Endothelial cell of umbilical vein (primary cell): ENCODE data around the gene CNTN1. TPM values are rescaled to one million over a fixed set of nuclear protein-coding genes. Genes with fewer than 3 reads are reported as not detected.

Experiments
- BruUV-seq: library from RNA; stranded (reverse); fragments of 400-500 nt; replicated peaks from 2 replicates; lab custom pipeline; 2021; lab: Mats Ljungman, UMichigan
- CTCF ChIA-PET: fragments of 300-600, 350-600 bp; sonication (Branson Sonifier 250); formaldehyde crosslinking; loops from one replicate; lab custom pipeline; 2021; ENCODE audit warnings: antibody characterized with exemption, inconsistent platforms; lab: Charles Lee
- POLR2A ChIA-PET: fragments of 300-600, 350-600 bp; sonication (Branson Sonifier 250); formaldehyde crosslinking; loops from one replicate; lab custom pipeline; 2021; ENCODE audit warnings: antibody characterized with exemption, inconsistent platforms; lab: Charles Lee
- DNase-seq: peaks from one replicate; pipeline ENCODE4 v3.0.0-alpha.2; 2011; ENCODE audit warnings: low read depth, low spot score
- FAIRE-seq: peaks from 2 replicates; lab custom pipeline; 2011; peaks lifted over from hg19 to GRCh38; lab: Jason Lieb, UNC
- H2AFZ ChIP-seq: 2 replicates; pipeline ENCODE4 v1.6.0; 2012; ENCODE audit warnings: low read depth, low read length, control low read depth, inconsistent platforms
- H3K27ac ChIP-seq: 2 replicates; pipeline ENCODE4 v1.5.1; 2011; ENCODE audit warnings: low read depth, mild to moderate bottlenecking, control low read depth, low read length, moderate library complexity; ENCODE audit not compliant: insufficient read depth
- H3K27me3 ChIP-seq, 2 experiments: 2 replicates each; pipeline versions ENCODE4 v1.6.0 to v1.6.1; 2011; ENCODE audit warnings: low read length in 2 of 2, mixed read lengths in 1 of 2; ENCODE audit not compliant: control insufficient read depth in 2 of 2, insufficient read depth in 2 of 2
- H3K36me3 ChIP-seq, 2 experiments: 2 replicates in 1 of 2; 3 replicates in 1 of 2; pipeline ENCODE4 v1.5.1; 2011; ENCODE audit warnings: low read length in 2 of 2, mild to moderate bottlenecking in 1 of 2, moderate library complexity in 1 of 2; ENCODE audit not compliant: control insufficient read depth in 2 of 2, insufficient read depth in 2 of 2; ENCODE audit errors: extremely low read depth in 1 of 2
- H3K4me1 ChIP-seq: 3 replicates; pipeline ENCODE4 v1.5.1; 2011; ENCODE audit warnings: mild to moderate bottlenecking, low read length; ENCODE audit not compliant: control insufficient read depth, insufficient read depth; ENCODE audit errors: extremely low read depth
- H3K4me2 ChIP-seq: 2 replicates; pipeline ENCODE4 v1.6.1; 2011; ENCODE audit warnings: low read length, control low read depth, mixed read lengths; ENCODE audit not compliant: insufficient read depth
- H3K4me3 ChIP-seq, 3 experiments: fragments of 200-600 bp in 1 of 3; sonication (generic), shearing (Covaris generic) in 1 of 3; replicated peaks in 1 of 3; 2 replicates each; pipeline ENCODE4 v1.5.1; 2011 to 2016; ENCODE audit warnings: control low read depth in 3 of 3, low read length in 3 of 3, mild to moderate bottlenecking in 2 of 3, inconsistent platforms in 1 of 3, low read depth in 1 of 3, moderate library complexity in 1 of 3; ENCODE audit not compliant: insufficient read depth in 1 of 3
- H3K79me2 ChIP-seq: 2 replicates; pipeline ENCODE4 v1.6.0; 2012; ENCODE audit warnings: low read length, inconsistent platforms; ENCODE audit not compliant: control insufficient read depth, insufficient read depth
- H3K9ac ChIP-seq: replicated peaks from 2 replicates; pipeline ENCODE3; 2011; ENCODE audit warnings: low read length, control low read depth; ENCODE audit not compliant: insufficient read depth; ENCODE audit errors: extremely low read depth
- H3K9me1 ChIP-seq: replicated peaks from 3 replicates; pipeline ENCODE4 v1.6.0; 2011; ENCODE audit warnings: mild to moderate bottlenecking, low read length; ENCODE audit not compliant: control insufficient read depth, insufficient read depth; ENCODE audit errors: extremely low read depth
- H3K9me3 ChIP-seq: replicated peaks from 2 replicates; pipeline ENCODE4 v1.5.1; 2012; ENCODE audit warnings: low read length, inconsistent platforms; ENCODE audit not compliant: control insufficient read depth, insufficient read depth
- H4K20me1 ChIP-seq: replicated peaks from 2 replicates; pipeline ENCODE3; 2011; ENCODE audit warnings: mild to moderate bottlenecking, low read length; ENCODE audit not compliant: control insufficient read depth, insufficient read depth; ENCODE audit errors: extremely low read depth
- JUN ChIP-seq: IDR thresholded peaks from 2 replicates; pipeline ENCODE4 v1.6.1; 2011; ENCODE audit warnings: borderline replicate concordance, low read depth; ENCODE audit not compliant: insufficient read length, insufficient read depth
- POLR2AphosphoS5 ChIP-seq: IDR thresholded peaks from 2 replicates; pipeline ENCODE4 v1.6.1; 2012; ENCODE audit warnings: low read depth, mild to moderate bottlenecking, control low read depth, low read length, moderate library complexity; ENCODE audit not compliant: insufficient read depth
- dilution Hi-C: fragments of 300-500 bp; cut with MboI; formaldehyde crosslinking; loops from one replicate; pipeline ENCODE4 v1.15.0; 2019; ENCODE audit warnings: low sequenced_read_pairs; ENCODE audit not compliant: extremely low pct_ligation_motif_present
- intact Hi-C: fragments of 100-400 bp; cut with micrococcal nuclease; formaldehyde crosslinking; loops from one replicate; pipeline ENCODE4 v1.10.0; 2022
- polyA plus RNA-seq, 4 experiments: library from polyadenylated mRNA; depleted of rRNA in 3 of 4; stranded (reverse) in 3 of 4; unstranded in 1 of 4; fragments of >200 nt; gene quantifications; 2 replicates each; pipeline versions ENCODE4 v1.2.1 to v1.2.3, GENCODE V29; 2011 to 2012; ENCODE audit warnings: missing spikeins in 1 of 4
- total RNA-seq: library from RNA; stranded (reverse); gene quantifications from 2 replicates; pipeline ENCODE4 v1.2.3, GENCODE V29; 2021

The CNTN1 gene
- total and polyA plus RNA-seq, 2 donors (not counting 3 experiments of a cell fraction or from before 2014, with no cell fraction given), result 0.07 TPM; not detected in 1

- H2AFZ ChIP-seq, result no peak overlapping the region
- DNase-seq, result no peak
- H3K4me1 ChIP-seq, result no peaks in the 10 kb centered on the region
- H3K79me2 ChIP-seq, result no peaks in the 10 kb centered on the region
- H3K27me3 ChIP-seq, result no peaks in the 10 kb centered on the region
- FAIRE-seq, result no peak
- no peak for TF ChIP-seq POLR2AphosphoS5
- intact Hi-C loops, result no loop called here
- H3K9me1 ChIP-seq, result no peaks in the 10 kb centered on the region
- H3K9ac ChIP-seq, result no peak overlapping the region
- H3K36me3 ChIP-seq, result no peaks in the 10 kb centered on the region
- H3K4me3 ChIP-seq, result no peak overlapping the region
- no peak overlapping the region for H3K27ac ChIP-seq
- no peak overlapping the region for H3K4me2 ChIP-seq
- CTCF ChIA-PET, result no interaction called here
- H3K9me3 ChIP-seq, result no peaks in the 10 kb centered on the region
- dilution Hi-C loops, result no loop called here
- POLR2A ChIA-PET, result no interaction called here
- no TSS peak for BruUV-seq
- no peaks in the 10 kb centered on the region for H4K20me1 ChIP-seq
Measured at GRCh38 chr12:40993158-40993557, 300.9 kb downstream of the CNTN1 start.

DNA sequence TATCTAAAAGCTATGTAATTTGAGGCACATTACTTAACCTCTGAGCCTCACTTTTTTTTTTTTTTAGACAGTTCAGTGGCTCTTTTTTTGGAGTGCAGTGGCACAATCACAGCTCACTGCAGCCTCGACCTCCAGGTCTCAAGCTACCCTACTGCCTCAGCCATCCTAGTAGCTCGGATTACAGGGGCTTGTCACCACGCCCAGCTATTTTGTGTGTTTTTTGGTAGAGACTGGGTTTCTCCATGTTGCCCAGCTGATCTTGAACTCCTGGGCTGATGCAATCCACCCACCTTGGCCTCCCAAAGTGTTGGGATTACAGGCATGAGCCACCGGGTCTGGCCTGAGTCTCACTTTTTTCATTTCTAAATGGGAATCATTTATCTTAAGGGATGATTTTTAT lies 303.9 kb downstream of the CNTN1 start:
- H3K79me2 ChIP-seq, result no peaks in the 10 kb centered on the region
- no peak for DNase-seq
- dilution Hi-C loops, result no loop called here
- CTCF ChIA-PET, result no interaction called here
- FAIRE-seq, result no peak
- no peak overlapping the region for H3K4me2 ChIP-seq
- no peaks in the 10 kb centered on the region for H3K36me3 ChIP-seq
- H3K9me1 ChIP-seq, result no peaks in the 10 kb centered on the region
- no peaks in the 10 kb centered on the region for H3K9me3 ChIP-seq
- H3K27me3 ChIP-seq, result no peaks in the 10 kb centered on the region
- peaks cover 3% of the 10 kb centered on the region for H3K4me1 ChIP-seq
- no peaks in the 10 kb centered on the region for H4K20me1 ChIP-seq
- H3K4me3 ChIP-seq, result no peak overlapping the region
- no peak overlapping the region for H3K27ac ChIP-seq
- BruUV-seq, result no TSS peak
- no peak overlapping the region for H2AFZ ChIP-seq
- POLR2A ChIA-PET, result no interaction called here
- no peak overlapping the region for H3K9ac ChIP-seq
- TF ChIP-seq POLR2AphosphoS5 (no peak), JUN (no peak)
- intact Hi-C loops, result no loop called here
